Eye (tissue), 1 donor: ENCODE results near the gene RET.

Experiments used
- DNase-seq: peaks from one replicate; pipeline ENCODE4 v3.0.0-alpha.2; 2015

RET gene

GRCh38 chr10:43122826-43123225, 46.0 kb downstream of the RET start:
- no peak for DNase-seq

- DNase-seq: peak; percentile 32
Observed at GRCh38 chr10:43123361-43124093, 46.7 kb downstream of the RET start.

GRCh38 chr10:43124094-43124521, 47.2 kb downstream of the RET start:
- DNase-seq: no peak

GRCh38 chr10:43124574-43125273, 47.9 kb downstream of the RET start:
- DNase-seq: no peak

GRCh38 chr10:43125274-43125845, 48.5 kb downstream of the RET start:
- DNase-seq: no peak

GRCh38 chr10:43125881-43126731, 49.2 kb downstream of the RET start:
- DNase-seq: no peak

- no peak for DNase-seq
Observed at GRCh38 chr10:43126759-43127424, 50.0 kb downstream of the RET start.

- no peak for DNase-seq
Observed at GRCh38 chr10:43127442-43127841, 50.6 kb downstream of the RET start.

GRCh38 chr10:43128331-43128730, 51.5 kb downstream of the RET start:
- no peak for DNase-seq

GRCh38 chr10:43128958-43129706, 52.3 kb downstream of the RET start:
- DNase-seq: no peak

GRCh38 chr10:43130770-43131171, 53.9 kb downstream of the RET start:
- peak; percentile 26 for DNase-seq

GRCh38 chr10:43131256-43131655, 54.4 kb downstream of the RET start:
- DNase-seq: no peak

GRCh38 chr10:43131906-43132305, 55.0 kb downstream of the RET start:
- DNase-seq: no peak

- DNase-seq: no peak
Observed at GRCh38 chr10:43132867-43133787, 56.3 kb downstream of the RET start.

- DNase-seq: no peak
Observed at GRCh38 chr10:43134126-43134905, 57.4 kb downstream of the RET start.

GRCh38 chr10:43135064-43135463, 58.2 kb downstream of the RET start:
- DNase-seq: no peak

- DNase-seq: no peak
Observed at GRCh38 chr10:43135656-43136055, 58.8 kb downstream of the RET start.

- no peak for DNase-seq
Observed at GRCh38 chr10:43136432-43136831, 59.6 kb downstream of the RET start.

GRCh38 chr10:43136995-43137716, 60.3 kb downstream of the RET start:
- DNase-seq: no peak
